CD4-positive, alpha-beta T cell treated with Interferon alpha-2 for 1 hour (primary cell): ENCODE data around the gene PARD3.

Experiments used
- DNase-seq, 2 donors: peaks; one replicate each; pipeline ENCODE4 v3.0.0-alpha.2; 2020 to 2022

Gene PARD3

DNA sequence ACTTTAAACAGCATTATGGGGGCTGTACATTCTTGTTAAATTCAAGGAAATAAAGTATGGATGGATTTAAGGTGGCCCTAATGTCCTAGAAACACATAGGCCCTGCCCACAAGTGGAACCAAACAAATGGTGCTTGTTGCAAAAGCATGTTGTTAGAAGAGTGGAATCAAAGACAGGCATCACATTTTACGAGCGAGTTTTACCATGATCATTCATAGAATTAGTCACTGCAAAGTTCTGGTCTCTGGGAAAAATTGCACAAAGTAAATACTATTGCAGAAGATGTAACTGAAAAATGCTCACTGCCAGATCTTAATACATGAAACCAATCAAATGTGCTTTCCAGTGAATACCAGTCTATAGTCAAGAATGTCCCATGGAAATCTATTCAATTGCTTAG, 677.1 kb downstream of the PARD3 start:
- DNase-seq = no peak

GRCh38 chr10:34137201-34137600, 677.9 kb downstream of the PARD3 start:
- no peak for DNase-seq

DNA sequence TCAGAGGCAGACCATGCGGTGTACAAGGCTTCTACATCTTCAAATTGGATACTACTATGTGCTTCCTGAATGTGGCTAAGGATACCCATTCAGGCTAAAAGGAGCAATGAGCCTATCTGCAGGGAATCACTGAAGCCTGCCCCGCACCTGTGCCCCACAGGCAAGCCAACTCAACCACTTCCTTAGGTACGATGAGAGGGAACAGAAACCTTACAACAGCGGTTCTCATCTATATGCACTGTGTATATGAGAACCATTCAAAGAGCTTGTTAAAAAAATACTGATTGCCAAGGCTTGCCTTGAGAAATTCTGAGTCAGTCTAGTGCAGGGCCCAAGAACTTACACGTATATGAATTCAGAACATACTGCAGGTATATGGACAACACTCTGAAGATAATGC, 679.6 kb downstream of the PARD3 start:
- no peak for DNase-seq

GRCh38 chr10:34134602-34135001, 680.5 kb downstream of the PARD3 start:
- no peak for DNase-seq

GRCh38 chr10:34133406-34133805, 681.7 kb downstream of the PARD3 start:
- DNase-seq = no peak

DNA sequence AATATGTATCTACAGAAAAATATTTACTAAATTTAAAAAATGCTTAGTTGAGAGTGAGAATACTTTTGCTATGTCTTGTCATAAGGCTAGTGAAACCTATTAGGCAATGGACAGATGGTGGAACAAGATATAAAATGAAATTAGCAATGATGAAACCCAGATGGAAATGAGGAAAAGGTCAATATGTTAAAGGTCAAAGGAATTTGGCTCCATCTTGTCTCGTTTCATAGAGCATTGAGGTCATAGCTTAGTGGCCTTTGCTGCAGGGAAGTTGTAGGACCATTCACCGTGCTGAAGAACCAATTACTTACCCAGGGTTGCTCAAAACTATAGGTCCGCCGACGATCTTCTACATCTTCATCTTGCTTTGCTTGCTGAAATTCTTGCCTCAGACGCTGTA, 683.9 kb downstream of the PARD3 start:
- no peak for DNase-seq

- DNase-seq = no peak
These were observed 687.4 kb downstream of the PARD3 start for GRCh38 chr10:34127676-34128075.

DNA sequence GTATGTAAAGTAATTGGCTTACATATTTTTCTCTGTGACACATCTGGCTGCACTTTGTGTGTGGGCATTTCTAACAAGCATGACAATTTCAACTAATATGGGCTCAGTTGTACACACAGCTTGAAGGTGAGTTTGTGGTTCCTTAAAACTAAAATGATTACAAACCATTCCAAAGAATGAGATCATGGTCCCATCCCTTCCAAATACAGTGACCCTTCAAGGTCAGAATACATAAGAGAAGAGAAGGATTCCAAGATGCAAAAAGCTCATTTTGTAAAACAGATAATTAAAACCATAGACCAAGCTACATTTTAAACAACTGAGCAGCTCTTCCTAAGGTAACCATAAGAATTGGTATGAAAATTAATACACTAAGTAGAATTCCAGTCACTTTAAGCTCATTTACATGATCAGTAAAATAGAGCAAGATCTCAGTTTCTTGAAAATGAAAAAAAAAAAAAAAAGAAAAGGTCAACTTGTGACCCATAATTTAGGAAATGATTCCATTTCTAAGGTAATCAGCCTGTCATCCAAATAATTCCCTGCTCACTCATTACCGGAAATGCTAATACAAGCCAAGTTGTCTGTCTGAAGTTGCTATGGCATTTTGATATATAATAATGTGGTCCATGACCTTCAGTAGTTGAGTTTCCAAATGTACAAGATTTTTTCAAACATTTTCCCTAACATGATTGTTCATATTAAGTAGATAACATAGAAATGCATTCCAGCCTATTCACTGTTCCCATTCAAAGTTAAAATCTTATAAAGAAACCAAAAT, 688.5 kb downstream of the PARD3 start:
- no peak for DNase-seq

- no peak for DNase-seq
These were observed 689.4 kb downstream of the PARD3 start for GRCh38 chr10:34125702-34126101.

- no peak for DNase-seq
These were observed 690.5 kb downstream of the PARD3 start for GRCh38 chr10:34124522-34125035.

- no peak for DNase-seq
These were observed 693.1 kb downstream of the PARD3 start for GRCh38 chr10:34121781-34122622.

DNA sequence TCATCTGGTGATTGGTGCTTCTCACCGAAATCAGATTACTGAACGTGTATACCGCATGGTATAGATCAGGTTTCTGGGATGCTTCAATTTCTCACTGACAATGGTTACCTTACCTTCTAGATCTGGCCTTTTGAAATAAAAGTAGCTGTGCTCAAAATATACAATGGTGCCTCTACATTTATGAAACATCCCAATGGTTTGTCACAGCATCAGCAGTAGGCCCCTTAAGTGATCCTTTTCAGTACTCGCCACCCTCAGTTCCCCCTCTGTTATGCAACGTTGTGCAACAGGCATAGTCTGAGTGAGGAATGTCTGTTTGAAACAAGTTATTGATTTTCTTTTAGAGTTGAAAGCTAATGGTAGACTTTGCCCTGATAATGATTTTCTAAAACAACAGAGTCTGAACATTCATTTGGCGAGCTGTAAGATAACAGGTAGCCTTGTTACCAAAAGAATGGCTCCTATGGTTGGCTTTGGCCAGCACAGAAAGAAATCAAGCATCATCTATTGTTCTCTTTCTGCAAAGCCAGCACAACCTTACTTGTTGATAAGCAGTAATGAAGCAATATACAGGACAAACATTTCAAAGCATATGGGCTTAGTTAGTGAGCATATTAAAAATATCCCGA, 693.9 kb downstream of the PARD3 start:
- no peak for DNase-seq

GRCh38 chr10:34119456-34119855, 695.6 kb downstream of the PARD3 start:
- DNase-seq = no peak

- DNase-seq = no peak
These were observed 698.3 kb downstream of the PARD3 start for GRCh38 chr10:34116681-34117271.

GRCh38 chr10:34116220-34116641, 698.9 kb downstream of the PARD3 start:
- DNase-seq = no peak

DNA sequence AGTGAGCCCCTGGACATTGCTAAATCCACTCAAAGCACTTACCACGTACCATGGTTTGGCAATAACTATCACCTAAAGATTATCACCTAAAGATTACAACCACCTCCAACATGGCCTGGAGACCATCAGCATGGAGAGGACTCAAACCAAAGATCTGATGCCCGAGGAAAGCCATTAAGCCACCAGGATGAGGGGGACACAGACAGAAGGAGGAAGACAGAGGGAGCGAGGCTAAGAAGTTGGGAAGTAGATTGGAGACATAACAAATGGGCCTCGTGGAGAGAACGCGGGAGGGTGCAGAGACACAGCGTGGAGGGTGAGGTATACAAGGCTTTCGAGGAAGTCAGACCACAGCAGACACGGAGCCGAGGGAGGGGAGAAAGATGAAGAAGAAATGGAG, 700.2 kb downstream of the PARD3 start:
- no peak for DNase-seq

DNA sequence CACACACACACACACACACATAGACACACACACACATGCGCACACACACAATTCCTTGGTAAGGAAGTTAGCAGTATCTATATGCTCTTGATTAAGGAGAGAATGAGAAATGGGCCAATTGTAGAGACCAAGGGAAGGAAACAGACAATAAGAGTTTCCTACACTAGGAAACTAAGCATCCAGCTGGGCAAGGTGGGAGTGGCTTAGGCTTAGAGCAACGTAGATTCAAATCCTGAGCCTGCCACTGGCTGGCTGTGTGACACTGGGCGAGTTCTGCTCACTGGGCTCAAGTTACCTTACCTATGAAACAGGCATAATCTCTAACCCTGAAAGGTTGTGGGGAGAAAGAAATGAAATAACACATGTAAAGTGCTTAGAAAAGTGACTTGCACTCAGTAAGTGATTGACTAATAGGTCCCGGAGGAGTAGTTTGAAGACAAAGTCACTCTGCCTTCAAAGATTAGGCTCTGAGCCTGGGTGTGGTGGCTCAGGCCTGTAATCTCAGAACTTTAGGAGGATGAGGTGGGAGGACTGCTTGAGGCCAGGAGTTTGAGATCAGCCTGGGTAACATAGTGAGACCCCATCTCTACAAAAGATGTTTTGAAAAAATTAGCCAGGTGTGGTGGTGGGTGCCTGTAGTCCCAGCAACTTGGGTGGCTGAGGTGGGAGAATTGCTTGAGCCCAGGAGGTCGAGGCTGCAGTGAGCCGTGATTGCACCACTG, 701.4 kb downstream of the PARD3 start:
- no peak for DNase-seq

GRCh38 chr10:34112171-34112782, 702.8 kb downstream of the PARD3 start:
- no peak for DNase-seq

GRCh38 chr10:34111179-34111578, 703.9 kb downstream of the PARD3 start:
- no peak for DNase-seq

DNA sequence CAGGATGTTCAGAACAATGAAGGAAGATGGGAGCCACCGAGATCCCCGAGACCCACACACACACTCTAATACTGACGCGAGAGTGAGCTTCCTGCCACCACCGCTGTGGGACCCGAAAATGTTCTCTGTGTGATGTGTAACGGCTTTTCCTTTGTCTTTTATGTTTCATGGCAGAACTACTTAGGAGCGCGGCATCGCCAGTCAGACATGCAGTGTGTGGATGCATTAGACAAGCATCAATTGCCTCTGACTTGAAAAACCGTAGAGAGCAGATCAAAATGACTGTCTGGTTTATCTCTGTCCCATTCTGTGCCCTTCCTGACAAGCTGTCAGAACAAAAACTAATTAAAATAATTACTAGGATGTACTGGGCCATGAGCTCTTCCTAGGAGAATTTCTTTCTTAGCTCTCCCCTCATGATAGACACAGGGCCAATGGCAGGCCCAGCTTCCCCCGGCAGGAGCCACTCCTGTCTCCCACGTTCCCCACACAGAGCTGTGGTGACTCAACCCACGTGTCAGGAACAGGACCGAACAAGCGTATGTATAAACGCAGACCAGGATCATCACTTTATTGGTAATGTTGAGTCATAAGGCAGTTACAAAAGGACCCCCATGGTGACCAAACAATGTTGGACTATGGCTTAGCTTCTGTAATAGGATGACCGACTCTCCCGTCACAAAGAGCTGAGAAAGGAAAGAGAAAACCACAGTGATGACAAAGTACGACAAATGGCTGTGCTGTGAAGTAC, 705.0 kb downstream of the PARD3 start:
- no peak for DNase-seq

DNA sequence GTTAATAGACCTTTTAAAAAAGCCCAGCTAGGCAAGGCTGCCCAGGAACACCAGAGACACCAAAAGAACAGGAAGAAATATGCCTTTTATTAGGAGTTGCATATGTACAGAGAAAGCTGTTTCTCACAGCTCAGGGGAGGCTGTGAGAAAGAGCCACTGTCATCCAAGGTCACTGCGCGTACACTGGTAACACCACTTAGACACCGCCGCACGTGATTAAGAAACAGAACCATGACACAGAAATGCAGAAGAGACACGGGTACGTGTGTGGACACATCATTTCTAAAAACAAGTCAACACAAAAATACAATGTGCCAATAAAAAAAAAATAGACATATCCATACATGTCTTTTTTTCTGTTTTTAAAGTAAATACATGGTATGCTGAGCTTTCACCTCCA, 705.6 kb downstream of the PARD3 start:
- no peak for DNase-seq
